Hematopoietic multipotent progenitor cell treated with erythropoietin and hydrocortisone succinate and interleukin-3 and kit ligand, for 8 days (in vitro differentiated cells): ENCODE results near the gene CIAPIN1.

Experiments
- DNase-seq: peaks from one replicate; pipeline ENCODE4 v3.0.0-alpha.2; 2015

CIAPIN1 gene

GRCh38 chr16:57403965-57404817 lies 43.0 kb downstream of the CIAPIN1 start, which contains the start of gene CCL17:
TSS of gene CCL17 (plus strand) at chr16:57404767. CDS start at chr16:57413933, 9,166 bp downstream.
- DNase-seq = no peak

DNA sequence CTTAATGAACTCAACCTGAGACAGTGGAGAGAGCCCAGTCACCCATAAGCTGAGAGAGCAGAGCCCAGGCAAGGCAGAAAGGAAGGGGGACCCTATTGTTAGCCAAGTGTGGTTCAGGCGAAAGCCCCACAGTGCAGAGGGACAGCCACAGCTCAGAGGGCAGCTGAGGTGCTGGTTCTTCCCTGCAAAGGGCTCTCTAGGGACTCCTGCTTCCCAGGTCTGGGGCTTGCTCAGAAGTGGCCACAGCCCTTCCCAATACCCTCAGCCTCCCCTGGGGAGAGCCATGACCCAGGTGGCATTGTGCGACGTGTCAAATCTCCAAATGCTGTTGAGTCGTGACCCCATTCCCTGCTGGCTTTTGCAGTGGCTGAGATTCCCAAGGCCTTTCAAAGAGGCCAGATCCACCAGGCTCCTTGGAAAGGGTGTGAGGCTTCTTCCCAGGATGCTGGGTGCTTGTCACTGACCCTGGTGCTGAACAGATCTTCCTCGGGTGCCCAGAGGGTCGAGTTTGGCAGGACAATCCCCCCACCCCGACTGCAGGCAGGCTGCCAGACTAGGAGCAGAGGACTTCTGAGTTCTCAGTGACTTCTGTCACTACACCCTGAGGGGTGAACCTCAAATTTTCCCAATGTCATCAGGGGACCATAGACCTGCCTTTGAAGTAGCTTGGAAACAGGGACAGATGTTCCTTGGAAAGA lies 45.1 kb downstream of the CIAPIN1 start:
- DNase-seq = no peak

DNA sequence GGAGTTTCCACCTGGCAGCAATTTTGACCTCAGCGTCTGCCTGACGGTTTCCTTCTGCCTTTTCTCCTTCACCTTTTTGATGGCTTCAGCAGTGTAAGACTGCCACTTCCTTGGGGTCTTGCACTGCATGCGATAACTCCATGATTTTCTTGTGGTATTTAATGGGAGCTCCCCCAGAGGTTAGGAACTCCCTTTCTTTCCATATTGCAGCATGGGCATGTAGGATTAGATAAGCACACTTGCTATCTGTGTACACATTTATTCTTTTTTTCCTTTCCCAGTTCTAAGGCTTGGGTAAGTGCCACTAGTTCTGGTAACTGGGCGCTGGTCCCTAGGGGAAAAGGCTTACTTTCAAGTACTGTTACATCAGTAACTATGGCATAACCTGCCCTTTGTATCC lies 49.7 kb downstream of the CIAPIN1 start:
- peak; percentile 71 for DNase-seq

DNA sequence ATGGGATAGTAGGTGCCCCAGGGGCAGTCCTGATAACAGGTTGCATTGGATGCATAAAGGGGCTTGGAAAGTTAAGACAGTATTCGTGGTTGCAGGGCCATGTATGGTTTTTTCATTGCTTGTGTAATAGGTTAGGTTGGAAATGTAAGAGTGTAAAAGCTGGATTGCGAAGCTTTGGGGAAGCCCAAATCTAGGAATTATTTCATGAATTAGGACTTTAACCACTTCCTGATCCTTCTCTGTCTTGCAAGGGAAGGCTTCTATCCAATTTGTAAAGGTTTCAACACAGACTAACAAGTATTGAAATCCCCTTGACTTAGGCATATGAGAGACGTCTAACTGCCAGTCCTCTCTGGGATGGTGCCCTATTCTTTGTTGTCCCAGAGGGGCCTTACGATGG lies 50.4 kb downstream of the CIAPIN1 start:
- DNase-seq = no peak

DNA sequence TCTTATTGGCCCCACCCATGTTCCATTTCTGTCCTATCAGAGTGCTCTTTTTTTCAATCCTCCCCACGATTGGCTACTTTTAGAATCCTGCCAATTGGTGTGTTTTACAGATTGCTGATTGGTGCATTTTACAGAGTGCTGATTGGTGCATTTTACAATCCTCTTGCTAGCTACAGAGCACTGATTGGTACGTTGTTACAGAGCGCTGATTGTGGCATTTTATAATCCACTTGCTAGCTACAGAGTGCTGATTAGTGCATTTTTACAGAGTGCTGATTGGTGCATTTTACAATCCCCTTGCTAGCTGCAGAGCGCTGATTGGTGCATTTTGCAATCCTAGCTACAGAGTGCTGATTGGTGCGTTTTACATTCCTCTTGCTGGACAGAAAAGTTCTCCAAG lies 52.2 kb downstream of the CIAPIN1 start:
- no peak for DNase-seq

- no peak for DNase-seq
Measured at GRCh38 chr16:57394444-57394843, 52.7 kb downstream of the CIAPIN1 start.

- DNase-seq = no peak
Measured at GRCh38 chr16:57392694-57393093, 54.5 kb downstream of the CIAPIN1 start.

DNA sequence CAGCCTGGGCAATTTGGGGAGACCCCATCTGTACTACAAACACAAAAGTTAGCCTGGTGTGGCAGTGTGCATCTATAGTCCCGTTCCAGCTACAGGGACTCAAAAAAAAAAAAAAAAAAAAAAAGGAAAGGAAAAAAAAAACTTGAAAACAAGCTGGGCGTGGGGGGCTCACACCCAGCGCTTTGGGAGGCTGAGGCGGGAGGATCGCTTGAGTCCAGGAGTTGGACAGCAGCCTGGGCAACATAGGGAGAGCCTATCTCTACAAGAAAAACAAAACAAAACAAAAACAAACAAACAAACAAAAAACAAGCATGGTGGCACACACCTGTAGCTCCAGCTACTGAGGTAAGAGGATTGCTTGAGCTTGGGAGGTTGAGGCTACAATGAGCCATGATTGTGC lies 55.5 kb downstream of the CIAPIN1 start:
- DNase-seq = no peak

GRCh38 chr16:57391300-57391699 lies 55.9 kb downstream of the CIAPIN1 start:
- no peak for DNase-seq

DNA sequence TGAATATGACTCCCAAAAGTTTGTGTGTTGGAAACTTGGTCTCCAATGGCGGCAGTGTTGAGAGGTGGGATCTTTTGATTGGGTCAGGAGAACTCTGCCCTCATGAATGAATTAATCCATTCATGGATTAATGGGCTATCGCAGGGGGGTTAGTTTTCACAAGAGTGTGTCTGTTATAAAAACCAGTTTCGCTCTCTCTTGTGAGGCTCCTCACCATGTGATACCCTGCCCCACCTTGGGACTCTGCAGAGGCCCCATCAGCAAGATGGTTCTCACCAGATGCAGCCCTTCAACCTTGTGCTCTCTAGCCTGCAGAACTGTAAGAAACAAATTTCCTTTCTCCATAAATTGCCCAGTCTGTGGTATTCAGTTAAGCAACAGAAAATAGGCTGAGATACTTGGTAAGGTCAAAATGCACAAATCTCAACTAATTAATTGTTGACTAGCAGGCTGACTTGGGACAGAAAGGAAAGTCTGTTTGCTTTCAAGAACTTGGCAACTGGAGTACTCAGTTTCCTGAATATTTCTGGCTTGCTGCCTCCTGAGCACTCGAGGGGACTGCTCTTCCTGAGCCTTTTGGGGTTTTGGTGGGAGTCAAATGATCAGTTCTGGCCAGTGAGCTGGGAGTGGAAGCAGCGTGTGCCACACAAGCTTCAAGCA lies 56.4 kb downstream of the CIAPIN1 start:
- no peak for DNase-seq

DNA sequence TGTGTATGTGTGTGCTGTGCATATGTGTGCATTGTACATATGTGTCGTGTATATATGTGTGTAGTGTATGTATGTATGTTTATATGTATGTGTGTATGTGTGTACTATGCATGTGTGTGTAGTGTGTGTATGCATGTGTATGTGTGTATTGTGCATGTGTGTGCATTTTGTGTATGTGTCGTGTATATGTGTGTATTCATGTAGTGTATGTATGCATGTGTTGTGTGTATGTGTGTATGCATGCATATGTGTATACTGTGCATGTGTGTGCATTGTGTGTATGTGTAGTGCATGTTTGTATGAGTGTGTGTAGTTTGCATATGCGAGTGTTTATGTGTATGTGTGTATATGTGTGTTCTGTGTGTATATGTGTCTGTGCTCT lies 58.1 kb downstream of the CIAPIN1 start:
- no peak for DNase-seq

GRCh38 chr16:57388359-57389086 lies 58.7 kb downstream of the CIAPIN1 start:
- DNase-seq = no peak

- no peak for DNase-seq
Measured at GRCh38 chr16:57387598-57388354, 59.4 kb downstream of the CIAPIN1 start.

GRCh38 chr16:57386381-57386951 lies 60.7 kb downstream of the CIAPIN1 start:
- DNase-seq = no peak

DNA sequence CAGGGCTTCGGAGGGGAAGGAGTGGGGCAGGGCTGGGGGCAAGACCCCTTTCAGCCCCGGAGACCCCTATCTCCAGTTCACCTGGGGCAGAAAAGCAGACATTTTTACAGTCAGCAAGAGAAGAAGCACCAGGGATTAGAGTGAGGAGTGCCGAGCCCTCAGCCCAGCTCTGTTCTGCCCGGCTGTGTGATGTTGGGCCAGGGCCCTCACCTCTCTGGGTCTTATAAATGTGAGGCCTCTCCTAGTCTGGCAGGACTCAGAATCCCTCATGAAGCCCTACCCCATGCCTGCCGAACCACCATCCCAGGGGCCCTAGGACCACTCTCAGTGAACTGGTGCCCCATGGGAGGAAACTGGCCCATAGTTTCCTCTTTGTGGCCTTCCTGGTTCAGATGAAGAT lies 62.1 kb downstream of the CIAPIN1 start:
- DNase-seq = no peak

- DNase-seq = no peak
Measured at GRCh38 chr16:57384248-57385070, 62.7 kb downstream of the CIAPIN1 start.

DNA sequence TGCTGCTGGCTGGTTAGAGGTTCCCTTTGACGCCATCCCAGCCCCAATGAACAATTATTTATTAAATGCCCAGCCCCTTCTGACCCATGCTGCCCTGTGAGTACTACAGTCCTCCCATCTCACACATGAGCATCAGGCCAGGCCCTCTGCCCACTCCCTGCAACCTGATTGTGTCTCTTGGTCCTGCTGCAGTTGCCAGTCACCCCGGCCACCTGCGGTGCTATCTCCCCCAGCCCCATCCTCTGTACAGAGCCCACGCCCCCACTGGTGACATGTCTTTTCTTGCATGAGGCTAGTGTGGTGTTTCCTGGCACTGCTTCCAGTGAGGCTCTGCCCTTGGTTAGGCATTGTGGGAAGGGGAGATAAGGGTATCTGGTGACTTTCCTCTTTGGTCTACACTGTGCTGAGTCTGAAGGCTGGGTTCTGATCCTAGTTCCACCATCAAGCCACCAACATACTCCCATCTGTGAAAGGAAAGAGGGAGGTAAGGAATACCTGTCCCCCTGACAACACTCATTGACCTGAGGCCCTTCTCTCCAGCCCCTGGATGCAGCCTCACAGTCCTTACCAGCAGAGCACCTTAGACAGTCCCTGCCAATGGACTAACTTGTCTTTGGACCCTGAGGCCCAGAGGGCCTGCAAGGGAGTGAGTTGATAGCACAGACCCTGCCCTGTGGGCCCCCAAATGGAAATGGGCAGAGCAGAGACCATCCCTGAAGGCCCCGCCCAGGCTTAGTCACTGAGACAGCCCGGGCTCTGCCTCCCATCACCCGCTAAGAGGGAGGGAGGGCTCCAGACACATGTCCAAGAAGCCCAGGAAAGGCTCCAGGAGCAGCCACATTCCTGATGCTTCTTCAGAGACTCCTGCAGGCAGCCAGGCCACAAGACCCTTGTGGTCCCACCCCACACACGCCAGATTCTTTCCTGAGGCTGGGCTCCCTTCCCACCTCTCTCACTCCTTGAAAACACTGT lies 63.6 kb downstream of the CIAPIN1 start:
- DNase-seq = peak; percentile 61

DNA sequence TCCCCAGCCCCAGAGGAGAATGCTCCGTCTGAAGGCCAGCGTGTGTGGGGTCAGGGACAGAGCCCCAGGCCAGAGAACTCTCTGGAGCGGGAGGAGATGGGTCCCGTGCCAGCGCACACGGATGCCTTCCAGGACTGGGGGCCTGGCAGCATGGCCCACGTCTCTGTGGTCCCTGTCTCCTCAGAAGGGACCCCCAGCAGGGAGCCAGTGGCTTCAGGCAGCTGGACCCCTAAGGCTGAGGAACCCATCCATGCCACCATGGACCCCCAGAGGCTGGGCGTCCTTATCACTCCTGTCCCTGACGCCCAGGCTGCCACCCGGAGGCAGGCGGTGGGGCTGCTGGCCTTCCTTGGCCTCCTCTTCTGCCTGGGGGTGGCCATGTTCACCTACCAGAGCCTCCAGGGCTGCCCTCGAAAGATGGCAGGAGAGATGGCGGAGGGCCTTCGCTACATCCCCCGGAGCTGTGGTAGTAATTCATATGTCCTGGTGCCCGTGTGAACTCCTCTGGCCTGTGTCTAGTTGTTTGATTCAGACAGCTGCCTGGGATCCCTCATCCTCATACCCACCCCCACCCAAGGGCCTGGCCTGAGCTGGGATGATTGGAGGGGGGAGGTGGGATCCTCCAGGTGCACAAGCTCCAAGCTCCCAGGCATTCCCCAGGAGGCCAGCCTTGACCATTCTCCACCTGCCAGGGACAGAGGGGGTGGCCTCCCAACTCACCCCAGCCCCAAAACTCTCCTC lies 64.5 kb downstream of the CIAPIN1 start:
- no peak for DNase-seq
